Stimulated activated CD4-positive, alpha-beta T cell treated with anti-CD3 and anti-CD28 coated beads, TNF-alpha, amount 100 ng/mL, for 24 hours (primary cell): ENCODE data around the gene ANTXR2.
"Not testable (repeated sequence)": the region's sequence is repeated elsewhere in the genome, so short reads cannot be mapped to it uniquely, and the experiment has no call there.

Experiments used
- DNase-seq, 3 experiments: peaks; one replicate each; pipeline ENCODE4 v3.0.0-alpha.2; 2020; ENCODE audit warnings: low read depth in 3 of 3

The ANTXR2 gene

GRCh38 chr4:80024335-80024734 lies 48.7 kb downstream of the ANTXR2 start:
- DNase-seq = no peak

- no peak for DNase-seq
Measured at GRCh38 chr4:80022282-80022681, 50.7 kb downstream of the ANTXR2 start.

GRCh38 chr4:80017125-80017854 lies 55.7 kb downstream of the ANTXR2 start:
- DNase-seq = no peak

- no peak for DNase-seq
Measured at GRCh38 chr4:80016506-80016905, 56.5 kb downstream of the ANTXR2 start.

GRCh38 chr4:80015407-80016189 lies 57.4 kb downstream of the ANTXR2 start:
- no peak for DNase-seq

- no peak for DNase-seq
Measured at GRCh38 chr4:80014531-80014930, 58.5 kb downstream of the ANTXR2 start.

GRCh38 chr4:80012291-80012690 lies 60.7 kb downstream of the ANTXR2 start:
- no peak for DNase-seq

GRCh38 chr4:80011636-80012236 lies 61.3 kb downstream of the ANTXR2 start:
- no peak for DNase-seq

- no peak for DNase-seq
Measured at GRCh38 chr4:80010316-80010715, 62.7 kb downstream of the ANTXR2 start.

GRCh38 chr4:80009806-80010205 lies 63.2 kb downstream of the ANTXR2 start:
- DNase-seq = no peak

- no peak for DNase-seq
Measured at GRCh38 chr4:80008971-80009370, 64.1 kb downstream of the ANTXR2 start.

GRCh38 chr4:80008351-80008750 lies 64.7 kb downstream of the ANTXR2 start:
- no peak for DNase-seq

GRCh38 chr4:80007745-80008149 lies 65.3 kb downstream of the ANTXR2 start:
- no peak for DNase-seq

- no peak for DNase-seq
Measured at GRCh38 chr4:80006935-80007744, 65.9 kb downstream of the ANTXR2 start.

GRCh38 chr4:80005863-80006262 lies 67.2 kb downstream of the ANTXR2 start:
- DNase-seq = no peak

GRCh38 chr4:80004319-80004718 lies 68.7 kb downstream of the ANTXR2 start:
- no peak for DNase-seq

GRCh38 chr4:80002559-80002958 lies 70.5 kb downstream of the ANTXR2 start:
- not testable (repeated sequence) for DNase-seq

- not testable (repeated sequence) for DNase-seq
Measured at GRCh38 chr4:79999048-79999447, 74.0 kb downstream of the ANTXR2 start.

- DNase-seq = no peak
Measured at GRCh38 chr4:79998201-79998600, 74.8 kb downstream of the ANTXR2 start.

- no peak for DNase-seq
Measured at GRCh38 chr4:79996851-79997250, 76.2 kb downstream of the ANTXR2 start.

- DNase-seq = no peak
Measured at GRCh38 chr4:79993476-79993875, 79.6 kb downstream of the ANTXR2 start.

- DNase-seq = no peak
Measured at GRCh38 chr4:79991601-79992000, 81.4 kb downstream of the ANTXR2 start.
